Mammary epithelial cell (primary cell): ENCODE results near the gene MAP2K3.
"Not testable (repeated sequence)": the region's sequence is repeated elsewhere in the genome, so short reads cannot be mapped to it uniquely, and the experiment has no call there.

Experiments used
- EZH2 ChIP-seq: IDR thresholded peaks from 2 replicates; pipeline ENCODE4 v1.6.1; 2012; ENCODE audit warnings: low read length, inconsistent platforms, borderline replicate concordance
- TF ChIP-seq, protein P1 (sequence below), 2 donors: IDR thresholded peaks in 1 of 2; conservative IDR thresholded peaks in 1 of 2; 2 replicates each; pipeline ENCODE4 v1.5.1; 2011 to 2012; ENCODE audit warnings: inconsistent platforms in 2 of 2, low read length in 2 of 2, mild to moderate bottlenecking in 2 of 2, control low read depth in 1 of 2, low read depth in 1 of 2; ENCODE audit not compliant: insufficient read depth in 1 of 2; ENCODE audit errors: extremely low read depth in 1 of 2

DNA sequence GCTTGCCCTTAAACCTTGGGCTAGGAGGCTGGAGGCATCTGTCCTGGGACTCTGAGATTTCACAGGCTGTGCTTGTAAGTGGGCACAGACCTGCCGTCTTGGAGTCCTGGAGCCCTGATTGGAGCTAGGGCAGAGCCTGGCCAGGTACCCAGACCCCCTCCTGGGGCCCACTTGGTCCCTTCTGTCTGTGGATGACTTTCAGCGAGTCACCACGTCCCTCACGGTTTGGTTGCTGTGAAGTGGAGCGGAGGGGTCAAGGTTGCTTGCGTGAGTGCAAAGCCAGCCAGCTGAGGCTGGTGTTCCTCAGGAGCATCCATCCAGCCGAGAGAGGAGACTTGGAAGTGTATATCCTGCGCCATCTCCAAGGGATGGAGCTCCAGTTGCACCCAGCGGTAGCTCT lies 36.5 kb downstream of the MAP2K3 start:
- TF ChIP-seq, protein P1, sequence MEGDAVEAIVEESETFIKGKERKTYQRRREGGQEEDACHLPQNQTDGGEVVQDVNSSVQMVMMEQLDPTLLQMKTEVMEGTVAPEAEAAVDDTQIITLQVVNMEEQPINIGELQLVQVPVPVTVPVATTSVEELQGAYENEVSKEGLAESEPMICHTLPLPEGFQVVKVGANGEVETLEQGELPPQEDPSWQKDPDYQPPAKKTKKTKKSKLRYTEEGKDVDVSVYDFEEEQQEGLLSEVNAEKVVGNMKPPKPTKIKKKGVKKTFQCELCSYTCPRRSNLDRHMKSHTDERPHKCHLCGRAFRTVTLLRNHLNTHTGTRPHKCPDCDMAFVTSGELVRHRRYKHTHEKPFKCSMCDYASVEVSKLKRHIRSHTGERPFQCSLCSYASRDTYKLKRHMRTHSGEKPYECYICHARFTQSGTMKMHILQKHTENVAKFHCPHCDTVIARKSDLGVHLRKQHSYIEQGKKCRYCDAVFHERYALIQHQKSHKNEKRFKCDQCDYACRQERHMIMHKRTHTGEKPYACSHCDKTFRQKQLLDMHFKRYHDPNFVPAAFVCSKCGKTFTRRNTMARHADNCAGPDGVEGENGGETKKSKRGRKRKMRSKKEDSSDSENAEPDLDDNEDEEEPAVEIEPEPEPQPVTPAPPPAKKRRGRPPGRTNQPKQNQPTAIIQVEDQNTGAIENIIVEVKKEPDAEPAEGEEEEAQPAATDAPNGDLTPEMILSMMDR (conservative IDR thresholded peaks at IDR 0.05 in 1 of 2, IDR thresholded peaks at IDR 0.05 in 1 of 2; ENCODE audit: extremely low read depth in 1 of 2, insufficient read depth in 1 of 2, low read depth in 1 of 2, low read length in 2 of 2), result not testable (repeated sequence)
- not testable (repeated sequence) for TF ChIP-seq EZH2
